IMR-90 (cell line): ENCODE measurements around the gene RANBP3.

Experiments used
- BHLHE40 ChIP-seq: fragments of 150-350 bp; IDR thresholded peaks from 2 replicates; pipeline ENCODE4 v1.6.1; 2016; ENCODE audit warnings: mild to moderate bottlenecking, low read depth, low read length
- CEBPB ChIP-seq: IDR thresholded peaks from 2 replicates; pipeline ENCODE4 v1.6.1; 2012; ENCODE audit warnings: low read depth, low read length, improper control_type of control experiment
- FOS ChIP-seq: fragments of 150-350 bp; IDR thresholded peaks from 2 replicates; pipeline ENCODE4 v1.6.1; 2016; ENCODE audit warnings: low read depth, low read length
- MAFK ChIP-seq: IDR thresholded peaks from 2 replicates; pipeline ENCODE4 v1.6.1; 2012; ENCODE audit warnings: low read depth, low read length, improper control_type of control experiment
- MAZ ChIP-seq: IDR thresholded peaks from 2 replicates; pipeline ENCODE4 v1.6.1; 2012; ENCODE audit warnings: low read depth, mild to moderate bottlenecking, low read length, improper control_type of control experiment, moderate library complexity, borderline replicate concordance
- POLR2A ChIP-seq: IDR thresholded peaks from 2 replicates; pipeline ENCODE4 v1.6.1; 2012; ENCODE audit warnings: mild to moderate bottlenecking, low read depth, low read length
- RAD21 ChIP-seq: IDR thresholded peaks from 2 replicates; pipeline ENCODE4 v1.6.1; 2012; ENCODE audit warnings: low read length, improper control_type of control experiment
- RCOR1 ChIP-seq: IDR thresholded peaks from 2 replicates; pipeline ENCODE4 v1.6.1; 2012; ENCODE audit warnings: mild to moderate bottlenecking, low read length, improper control_type of control experiment; ENCODE audit not compliant: insufficient replicate concordance
- RFX5 ChIP-seq: IDR thresholded peaks from 2 replicates; pipeline ENCODE4 v1.8.0; 2012; ENCODE audit warnings: low read depth, mild to moderate bottlenecking, low read length, moderate library complexity
- SMC3 ChIP-seq: fragments of 150-350 bp; IDR thresholded peaks from 2 replicates; pipeline ENCODE4 v1.6.1; 2016; ENCODE audit warnings: low read depth, mild to moderate bottlenecking, antibody characterized with exemption, low read length, moderate library complexity
- TF ChIP-seq, protein P1 (sequence below): conservative IDR thresholded peaks from 2 replicates; pipeline ENCODE4 v1.5.1; 2012; ENCODE audit warnings: mild to moderate bottlenecking, low read depth, low read length, improper control_type of control experiment
- TF ChIP-seq, protein P2 (sequence below): fragments of 150-350 bp; IDR thresholded peaks from 2 replicates; pipeline ENCODE4 v1.6.1; 2016; ENCODE audit warnings: low read depth, mild to moderate bottlenecking, low read length, moderate library complexity, borderline replicate concordance

DNA sequence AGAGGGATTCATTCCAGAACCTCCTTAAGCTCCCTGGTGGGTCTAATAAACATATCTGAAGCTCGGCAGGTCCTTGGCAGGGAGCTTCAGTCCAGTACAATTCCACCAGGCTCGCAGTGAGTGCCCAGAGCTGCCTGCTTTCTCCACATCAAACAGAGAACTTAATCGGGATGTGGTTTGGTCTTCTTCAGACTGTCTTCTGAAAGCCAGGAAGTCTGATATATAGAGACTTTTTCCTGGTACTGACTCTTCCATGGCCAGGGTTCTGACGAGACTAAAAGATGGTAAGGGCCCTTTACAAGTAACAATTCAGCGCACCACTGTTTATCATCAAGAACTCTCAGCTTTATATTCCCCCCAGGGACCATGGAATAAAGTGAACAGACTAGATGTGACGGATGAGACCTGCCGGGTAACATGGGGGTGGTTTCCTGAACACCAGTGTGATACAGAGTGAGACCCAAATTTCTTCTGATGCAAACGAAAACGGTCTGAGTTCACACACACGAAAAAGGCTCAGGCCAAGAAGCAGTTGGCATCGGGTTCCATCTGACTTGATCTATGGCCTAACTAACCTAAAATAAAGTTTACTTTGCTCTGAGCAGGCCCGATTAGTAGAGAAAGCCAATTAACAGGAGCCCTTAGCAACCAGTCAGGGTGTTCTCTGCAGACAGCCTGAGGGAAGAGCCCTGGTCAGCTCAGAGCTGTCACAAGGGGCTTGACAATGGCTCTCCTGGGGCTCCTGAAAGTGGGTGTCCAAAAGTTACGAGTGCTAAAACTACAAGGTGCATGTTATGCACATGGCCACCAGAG lies 29.0 kb downstream of the RANBP3 start:
- TF ChIP-seq, protein P1, sequence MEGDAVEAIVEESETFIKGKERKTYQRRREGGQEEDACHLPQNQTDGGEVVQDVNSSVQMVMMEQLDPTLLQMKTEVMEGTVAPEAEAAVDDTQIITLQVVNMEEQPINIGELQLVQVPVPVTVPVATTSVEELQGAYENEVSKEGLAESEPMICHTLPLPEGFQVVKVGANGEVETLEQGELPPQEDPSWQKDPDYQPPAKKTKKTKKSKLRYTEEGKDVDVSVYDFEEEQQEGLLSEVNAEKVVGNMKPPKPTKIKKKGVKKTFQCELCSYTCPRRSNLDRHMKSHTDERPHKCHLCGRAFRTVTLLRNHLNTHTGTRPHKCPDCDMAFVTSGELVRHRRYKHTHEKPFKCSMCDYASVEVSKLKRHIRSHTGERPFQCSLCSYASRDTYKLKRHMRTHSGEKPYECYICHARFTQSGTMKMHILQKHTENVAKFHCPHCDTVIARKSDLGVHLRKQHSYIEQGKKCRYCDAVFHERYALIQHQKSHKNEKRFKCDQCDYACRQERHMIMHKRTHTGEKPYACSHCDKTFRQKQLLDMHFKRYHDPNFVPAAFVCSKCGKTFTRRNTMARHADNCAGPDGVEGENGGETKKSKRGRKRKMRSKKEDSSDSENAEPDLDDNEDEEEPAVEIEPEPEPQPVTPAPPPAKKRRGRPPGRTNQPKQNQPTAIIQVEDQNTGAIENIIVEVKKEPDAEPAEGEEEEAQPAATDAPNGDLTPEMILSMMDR = no peak
- no peak for TF ChIP-seq RFX5
- no peak for TF ChIP-seq BHLHE40
- TF ChIP-seq CEBPB = no peak
- TF ChIP-seq POLR2A = no peak
- TF ChIP-seq SMC3 = no peak
- TF ChIP-seq RAD21 = no peak
- TF ChIP-seq MAFK = no peak
- TF ChIP-seq MAZ = no peak
- TF ChIP-seq, protein P2, sequence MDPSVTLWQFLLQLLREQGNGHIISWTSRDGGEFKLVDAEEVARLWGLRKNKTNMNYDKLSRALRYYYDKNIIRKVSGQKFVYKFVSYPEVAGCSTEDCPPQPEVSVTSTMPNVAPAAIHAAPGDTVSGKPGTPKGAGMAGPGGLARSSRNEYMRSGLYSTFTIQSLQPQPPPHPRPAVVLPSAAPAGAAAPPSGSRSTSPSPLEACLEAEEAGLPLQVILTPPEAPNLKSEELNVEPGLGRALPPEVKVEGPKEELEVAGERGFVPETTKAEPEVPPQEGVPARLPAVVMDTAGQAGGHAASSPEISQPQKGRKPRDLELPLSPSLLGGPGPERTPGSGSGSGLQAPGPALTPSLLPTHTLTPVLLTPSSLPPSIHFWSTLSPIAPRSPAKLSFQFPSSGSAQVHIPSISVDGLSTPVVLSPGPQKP = no peak
- TF ChIP-seq RCOR1 = no peak
- TF ChIP-seq FOS = no peak
